H1 (cell line): ENCODE results near the gene DDN. TPM values are rescaled to one million over a fixed set of nuclear protein-coding genes. Genes with fewer than 3 reads are reported as not detected.
A peak's percentile ranks its signal among the peaks of the same experiment; 100 is the strongest.

ENCODE experiments used
- CEBPB ChIP-seq: IDR thresholded peaks from 2 replicates; pipeline ENCODE4 v1.6.1; 2012; ENCODE audit warnings: low read depth, low read length
- CHD7 ChIP-seq: fragments of 300-600 bp; sonication (generic); IDR thresholded peaks from 2 replicates; pipeline ENCODE4 v1.7.1; 2012; ENCODE audit warnings: low read length, moderate library complexity, mild to moderate bottlenecking, inconsistent platforms; ENCODE audit not compliant: insufficient replicate concordance
- EZH2 ChIP-seq: fragments of 200-600 bp; sonication (generic); IDR thresholded peaks from 2 replicates; pipeline ENCODE4 v1.7.1; 2012; ENCODE audit warnings: low read depth, mild to moderate bottlenecking, moderate library complexity, low read length, inconsistent platforms; ENCODE audit not compliant: severe bottlenecking
- RNF2 ChIP-seq: fragments of 200-900, 300-1000 bp; sonication (generic); IDR thresholded peaks from 2 replicates; pipeline ENCODE4 v1.7.1; 2016; ENCODE audit warnings: borderline replicate concordance, low read depth, mild to moderate bottlenecking, antibody characterized with exemption, low read length; ENCODE audit not compliant: poor library complexity, severe bottlenecking; ENCODE audit errors: missing control alignments
- SIN3A ChIP-seq, 2 experiments: IDR thresholded peaks in 1 of 2; conservative IDR thresholded peaks in 1 of 2; 2 replicates each; pipeline ENCODE4 v1.6.1; 2011 to 2012; ENCODE audit warnings: low read length in 2 of 2, improper control_type of control experiment in 1 of 2, low read depth in 1 of 2, mild to moderate bottlenecking in 1 of 2
- SRF ChIP-seq: IDR thresholded peaks from 2 replicates; pipeline ENCODE4 v1.6.1; 2011; ENCODE audit warnings: mild to moderate bottlenecking, low read depth, low read length, moderate library complexity
- YY1 ChIP-seq: IDR thresholded peaks from 2 replicates; pipeline ENCODE4 v1.6.1; 2011; ENCODE audit warnings: low read depth, mild to moderate bottlenecking, low read length
- polyA plus RNA-seq, 7 experiments: library from polyadenylated mRNA; depleted of rRNA in 3 of 7; stranded (reverse) in 5 of 7; unstranded in 2 of 7; fragments of >200 nt in 5 of 7; fragments of 200-250 nt in 2 of 7; gene quantifications; 1 replicate in 5 of 7; 2 replicates in 1 of 7; 4 replicates in 1 of 7; pipeline versions ENCODE4 v1.2.1 to v1.2.3, GENCODE V29; 2011 to 2013; ENCODE audit warnings: missing spikeins in 2 of 7, mixed read lengths in 2 of 7
- total RNA-seq: library from RNA; stranded (reverse); fragmentation: NEBNext Ultra II Directional; extraction: Animal tissue kit (Norgen Biotek cat#: 25700); gene quantifications from 2 replicates; pipeline ENCODE4 v1.2.1, GENCODE V29; 2021

DDN gene
- total and polyA plus RNA-seq, 2 of the 8 experiments (the other 6 are each of a cell fraction or from before 2014, with no cell fraction given), result 0.14 to 0.30 TPM

GRCh38 chr12:48988030-48988649 lies 11.0 kb downstream of the DDN start (continued):
- TF ChIP-seq CHD7, result no peak
- TF ChIP-seq CEBPB, result no peak
- TF ChIP-seq YY1, result 0 out of 2 replicates have a peak, but pooled peaks have one; percentile 41
- TF ChIP-seq EZH2, result peak; percentile 18
- no peak for TF ChIP-seq RNF2
- no peak for TF ChIP-seq SRF
- 0 out of 4 replicates have a peak, but pooled peaks of 1 of the 2 experiments have one; percentile 49 for TF ChIP-seq SIN3A (conservative IDR thresholded peaks at IDR 0.05 in 1 of 2, IDR thresholded peaks at IDR 0.05 in 1 of 2; ENCODE audit: low read depth in 1 of 2, low read length in 2 of 2)
